Spleen (tissue), 11 donors: Measurements from ENCODE around the gene CIITA. TPM values are rescaled to one million over a fixed set of nuclear protein-coding genes. Genes with fewer than 3 reads are reported as not detected.

ENCODE experiments used
- DNase-seq: peaks from one replicate; pipeline ENCODE4 v3.0.0-alpha.2; 2020
- H3K27ac ChIP-seq, 8 donors: fragments of 200-600 bp; sonication (generic) in 7 of 8; 1 replicate in 4 of 8; 2 replicates in 4 of 8; pipeline versions ENCODE4 v1.5.0 to v1.8.0; 2016 to 2021; ENCODE audit warnings: inconsistent platforms in 4 of 8, mild to moderate bottlenecking in 4 of 8, moderate library complexity in 1 of 8
- H3K27me3 ChIP-seq, 7 donors: fragments of 200-600 bp; sonication (generic) in 6 of 7; replicated peaks in 1 of 7; 1 replicate in 4 of 7; 2 replicates in 3 of 7; pipeline versions ENCODE4 v1.5.0 to v1.8.0; 2016 to 2021; ENCODE audit warnings: inconsistent platforms in 3 of 7, mild to moderate bottlenecking in 1 of 7
- H3K36me3 ChIP-seq, 6 donors: fragments of 200-600 bp; sonication (generic) in 5 of 6; 1 replicate in 4 of 6; 2 replicates in 2 of 6; pipeline versions ENCODE4 v1.5.0 to v1.8.0; 2016 to 2021; ENCODE audit warnings: inconsistent platforms in 2 of 6
- H3K4me1 ChIP-seq, 6 donors: fragments of 200-600 bp; sonication (generic) in 5 of 6; 1 replicate in 3 of 6; 2 replicates in 3 of 6; pipeline versions ENCODE4 v1.5.0 to v1.8.0; 2016 to 2021; ENCODE audit warnings: inconsistent platforms in 3 of 6
- H3K4me3 ChIP-seq, 8 donors: fragments of 200-600 bp; sonication (generic) in 7 of 8; 1 replicate in 4 of 8; 2 replicates in 4 of 8; pipeline versions ENCODE4 v1.5.0 to v1.8.0; 2016 to 2021; ENCODE audit warnings: inconsistent platforms in 4 of 8, mild to moderate bottlenecking in 4 of 8, moderate library complexity in 2 of 8
- H3K9me3 ChIP-seq, 8 donors: fragments of 200-600 bp; sonication (generic) in 7 of 8; 1 replicate in 4 of 8; 2 replicates in 4 of 8; pipeline versions ENCODE4 v1.5.0 to v1.8.0; 2016 to 2021; ENCODE audit warnings: inconsistent platforms in 4 of 8
- CTCF ChIP-seq, 11 experiments: fragments of 200-600 bp in 7 of 11; fragments of 450-650 bp in 4 of 11; sonication (generic) in 4 of 11; IDR thresholded peaks in 8 of 11; conservative IDR thresholded peaks in 3 of 11; 1 replicate in 7 of 11; 2 replicates in 4 of 11; pipeline versions ENCODE4 v1.4.0 to v1.8.0; 2016 to 2021; ENCODE audit warnings: antibody characterized with exemption in 11 of 11, inconsistent platforms in 4 of 11, mild to moderate bottlenecking in 1 of 11
- POLR2A ChIP-seq, 3 donors: fragments of 450-650 bp; IDR thresholded peaks; one replicate each; pipeline ENCODE4 v1.5.1; 2017; ENCODE audit warnings: antibody characterized with exemption in 3 of 3, mild to moderate bottlenecking in 1 of 3
- POLR2AphosphoS5 ChIP-seq, 3 donors: sonication (generic); formaldehyde crosslinking; IDR thresholded peaks; one replicate each; pipeline ENCODE4 v1.5.1; 2017; ENCODE audit warnings: antibody characterized with exemption in 3 of 3
- WGBS, 5 donors: extraction: QIAGEN DNeasy Blood & Tissue Kit in 3 of 5; methylation state at CpG; one replicate each; pipeline versions ENCODE4 v1.1.5 to v1.1.7; 2013 to 2018; 5-methylcytosine and 5-hydroxymethylcytosine counted together
- intact Hi-C: fragments of 100-400 bp; cut with DNase I; formaldehyde crosslinking; loops from one replicate; pipeline ENCODE4 v1.15.0; 2023; ENCODE audit warnings: low total_unique reads
- polyA plus RNA-seq, 3 donors: library from polyadenylated mRNA; stranded (reverse); fragments of 200-250 nt; gene quantifications; one replicate each; pipeline ENCODE4 v1.2.1, GENCODE V29; 2013
- total RNA-seq, 7 donors: library from RNA; depleted of rRNA in 3 of 7; stranded (reverse); fragments of >200 nt in 3 of 7; fragmentation: NEBNext Ultra II Directional in 4 of 7; extraction: Animal tissue kit (Norgen Biotek cat#: 25700) in 4 of 7; gene quantifications; one replicate each; pipeline versions ENCODE4 v1.1.0 to v1.2.1, GENCODE V29; 2016 to 2021
- donor health status: healthy with polysubstance abuse.
- donor health status: DM: no; HTN: no; CAD: no; lungs with moderate emphysema.
- donor health status: DM: no; HTN: no; CAD: no.
- donor health status: Bipolar disorder and iron deficiency.
- donor health status: healthy.
- donor health status: DM: no; HTN: no; CAD: no.
- donor health status: DM: yes; HTN: yes; CAD: no.

Gene CIITA
- total and polyA plus RNA-seq, 10 donors: 67.0 to 179 (median 125) TPM

GRCh38 chr16:10978871-10979446 is 102.0 kb downstream of the CIITA start:
- Histone ChIP-seq H3K36me3 (peaks cover 0 to 100% (median 52%) of the 10 kb centered on the region in 6 donors), H3K4me1 (peaks cover 6 to 27% (median 14%) of the 10 kb centered on the region in 6 donors), H3K4me3 (no peak overlapping the region), H3K27ac (no peak overlapping the region), H3K9me3 (no peaks in the 10 kb centered on the region), H3K27me3 (no peaks in the 10 kb centered on the region)
- TF ChIP-seq POLR2A (IDR thresholded peaks at IDR 0.05) (no peak), POLR2AphosphoS5 (IDR thresholded peaks at IDR 0.05) (no peak), CTCF (IDR thresholded peaks at IDR 0.05 in 8 of 11, conservative IDR thresholded peaks at IDR 0.05 in 3 of 11) (no peak)
- intact Hi-C loops: no loop called here
- WGBS, 5 donors: 89 to 93% (median 92%) methylated on average over 14 of the region's 14 CpGs
- DNase-seq: no peak

GRCh38 chr16:10979717-10980601 is 103.0 kb downstream of the CIITA start:
- H3K27me3 ChIP-seq: no peaks in the 10 kb centered on the region
- DNase-seq: no peak
- peak overlapping the region in 2 of 8 donors; percentile 16 to 41 for H3K27ac ChIP-seq
- H3K4me3 ChIP-seq: no peak overlapping the region
- H3K4me1 ChIP-seq: peaks cover 6 to 27% (median 14%) of the 10 kb centered on the region in 6 donors
- WGBS, 5 donors: 68 to 85% (median 77%) methylated on average over 19 of the region's 19 CpGs
- TF ChIP-seq POLR2AphosphoS5 (IDR thresholded peaks at IDR 0.05): no peak
- TF ChIP-seq POLR2A (IDR thresholded peaks at IDR 0.05): no peak
- TF ChIP-seq CTCF (IDR thresholded peaks at IDR 0.05 in 8 of 11, conservative IDR thresholded peaks at IDR 0.05 in 3 of 11): no peak
- H3K9me3 ChIP-seq: no peaks in the 10 kb centered on the region
- intact Hi-C loops: no loop called here
- peaks cover 0 to 100% (median 51%) of the 10 kb centered on the region in 6 donors for H3K36me3 ChIP-seq

GRCh38 chr16:10980813-10981212 is 103.8 kb downstream of the CIITA start:
- DNase-seq: no peak
- peaks cover 0 to 100% (median 42%) of the 10 kb centered on the region in 6 donors for H3K36me3 ChIP-seq
- no peaks in the 10 kb centered on the region for H3K9me3 ChIP-seq
- TF ChIP-seq POLR2AphosphoS5 (IDR thresholded peaks at IDR 0.05) (no peak), CTCF (IDR thresholded peaks at IDR 0.05 in 8 of 11, conservative IDR thresholded peaks at IDR 0.05 in 3 of 11) (no peak), POLR2A (IDR thresholded peaks at IDR 0.05) (no peak)
- intact Hi-C loops: no loop called here
- H3K27me3 ChIP-seq: no peaks in the 10 kb centered on the region
- no peak overlapping the region for H3K27ac ChIP-seq
- H3K4me3 ChIP-seq: no peak overlapping the region
- H3K4me1 ChIP-seq: peaks cover 6 to 27% (median 14%) of the 10 kb centered on the region in 6 donors
- 87 to 98% (median 93%) methylated on average over 3 of the region's 3 CpGs for WGBS, 5 donors

GRCh38 chr16:10981697-10982216 is 104.8 kb downstream of the CIITA start:
- peaks cover 0 to 98% (median 36%) of the 10 kb centered on the region in 6 donors for H3K36me3 ChIP-seq
- DNase-seq: no peak
- intact Hi-C loops: no loop called here
- H3K9me3 ChIP-seq: no peaks in the 10 kb centered on the region
- peaks cover 6 to 27% (median 14%) of the 10 kb centered on the region in 6 donors for H3K4me1 ChIP-seq
- 77 to 81% (median 80%) methylated on average over 4 of the region's 4 CpGs for WGBS, 5 donors
- H3K27ac ChIP-seq: peak overlapping the region in 3 of 8 donors; percentile 33 to 45 (median 34)
- TF ChIP-seq POLR2A (IDR thresholded peaks at IDR 0.05) (no peak), CTCF (IDR thresholded peaks at IDR 0.05 in 8 of 11, conservative IDR thresholded peaks at IDR 0.05 in 3 of 11) (peak in 8 of 11 experiments; percentile 17 to 54 (median 28))
- no peaks in the 10 kb centered on the region for H3K27me3 ChIP-seq
- H3K4me3 ChIP-seq: no peak overlapping the region
